Neuronal stem cell (in vitro differentiated cells): Measurements from ENCODE around the gene MAPK8IP2.

ENCODE experiments used
- DNase-seq: peaks from one replicate; pipeline ENCODE4 v3.0.0-alpha.2; 2013; ENCODE audit warnings: low spot score
- H2AFZ ChIP-seq: one replicate; pipeline ENCODE4 v1.6.1; 2013; ENCODE audit warnings: mild to moderate bottlenecking, low read length, inconsistent platforms
- H2AK5ac ChIP-seq: 2 replicates; pipeline ENCODE4 v1.6.1; 2013; ENCODE audit warnings: low read depth, mild to moderate bottlenecking, inconsistent platforms, low read length, moderate library complexity, mixed read lengths
- H2BK120ac ChIP-seq: 2 replicates; pipeline ENCODE4 v1.6.1; 2013; ENCODE audit warnings: low read depth, mild to moderate bottlenecking, inconsistent platforms, low read length, moderate library complexity, mixed read lengths
- H2BK12ac ChIP-seq: one replicate; pipeline ENCODE4 v1.6.1; 2013; ENCODE audit warnings: low read length, inconsistent platforms
- H2BK15ac ChIP-seq: 2 replicates; pipeline ENCODE4 v1.6.1; 2013; ENCODE audit warnings: mild to moderate bottlenecking, low read length, inconsistent platforms, mixed read lengths
- H2BK5ac ChIP-seq: one replicate; pipeline ENCODE4 v1.6.1; 2013; ENCODE audit warnings: inconsistent platforms, mild to moderate bottlenecking, low read length, moderate library complexity
- H3K14ac ChIP-seq: one replicate; pipeline ENCODE4 v1.6.1; 2013; ENCODE audit warnings: low read length, inconsistent platforms
- H3K18ac ChIP-seq: 2 replicates; pipeline ENCODE4 v1.6.1; 2013; ENCODE audit warnings: low read length, inconsistent platforms
- H3K23ac ChIP-seq: 2 replicates; pipeline ENCODE4 v1.6.1; 2013; ENCODE audit warnings: low read depth, mild to moderate bottlenecking, mixed read lengths, low read length, inconsistent platforms; ENCODE audit not compliant: poor library complexity
- H3K27ac ChIP-seq: replicated peaks from 3 replicates; pipeline ENCODE4 v1.5.1; 2013; ENCODE audit warnings: low read length, inconsistent platforms
- H3K27me3 ChIP-seq, 3 experiments: 2 replicates each; pipeline ENCODE4 v1.6.1; 2013; ENCODE audit warnings: low read length in 3 of 3, mild to moderate bottlenecking in 2 of 3, inconsistent platforms in 1 of 3, low read depth in 1 of 3, mixed read lengths in 1 of 3, moderate library complexity in 1 of 3; ENCODE audit not compliant: control insufficient read depth in 3 of 3, insufficient read depth in 3 of 3
- H3K36me3 ChIP-seq, 2 donors: replicated peaks in 1 of 2; 2 replicates each; pipeline ENCODE4 v1.6.1; 2013; ENCODE audit warnings: low read length in 2 of 2; ENCODE audit not compliant: control insufficient read depth in 2 of 2, insufficient read depth in 2 of 2
- H3K4ac ChIP-seq: 2 replicates; pipeline ENCODE4 v1.6.1; 2013; ENCODE audit warnings: inconsistent platforms, mild to moderate bottlenecking, low read length, moderate library complexity
- H3K4me1 ChIP-seq, 2 donors: 1 replicate in 1 of 2; 2 replicates in 1 of 2; pipeline ENCODE4 v1.6.1; 2013; ENCODE audit warnings: low read length in 2 of 2, low read depth in 1 of 2; ENCODE audit not compliant: control insufficient read depth in 2 of 2, insufficient read depth in 1 of 2
- H3K4me2 ChIP-seq: one replicate; pipeline ENCODE4 v1.6.1; 2013; ENCODE audit warnings: mild to moderate bottlenecking, low read length, inconsistent platforms; ENCODE audit not compliant: insufficient read depth, poor library complexity, severe bottlenecking
- H3K4me3 ChIP-seq, 2 donors: 2 replicates each; pipeline ENCODE4 v1.5.1; 2013; ENCODE audit warnings: low read length in 2 of 2, mild to moderate bottlenecking in 2 of 2, inconsistent platforms in 1 of 2, moderate library complexity in 1 of 2
- H3K79me1 ChIP-seq: one replicate; pipeline ENCODE4 v1.6.1; 2013; ENCODE audit warnings: low read depth, mild to moderate bottlenecking, inconsistent platforms, low read length, moderate library complexity
- H3K9ac ChIP-seq: one replicate; pipeline ENCODE4 v1.6.1; 2013; ENCODE audit warnings: mild to moderate bottlenecking, low read depth, low read length, inconsistent platforms; ENCODE audit not compliant: poor library complexity
- H3K9me3 ChIP-seq, 2 donors: replicated peaks in 1 of 2; 2 replicates each; pipeline versions ENCODE3 to v1.6.1; 2013; ENCODE audit warnings: low read length in 2 of 2, mild to moderate bottlenecking in 2 of 2, inconsistent platforms in 1 of 2, low read depth in 1 of 2, mixed read lengths in 1 of 2, moderate library complexity in 1 of 2; ENCODE audit not compliant: control insufficient read depth in 2 of 2, insufficient read depth in 1 of 2
- H4K8ac ChIP-seq: one replicate; pipeline ENCODE4 v1.6.1; 2013; ENCODE audit warnings: low read depth, mild to moderate bottlenecking, inconsistent platforms, low read length, moderate library complexity
- H4K91ac ChIP-seq: one replicate; pipeline ENCODE4 v1.6.1; 2013; ENCODE audit warnings: low read length, low read depth, mild to moderate bottlenecking, inconsistent platforms; ENCODE audit not compliant: poor library complexity
- WGBS, 2 donors: extraction: QIAGEN DNeasy Blood & Tissue Kit; methylation state at CpG; one replicate each; pipeline ENCODE4 v1.1.7; 2013; ENCODE audit warnings: missing lambda C conversion rate in 2 of 2, mixed read lengths in 1 of 2; ENCODE audit not compliant: insufficient read length in 2 of 2, insufficient replicate concordance in 1 of 2; ENCODE audit errors: extremely low coverage in 2 of 2; 5-methylcytosine and 5-hydroxymethylcytosine counted together

Gene MAPK8IP2

GRCh38 chr22:50626850-50627641 is 26.5 kb downstream of the MAPK8IP2 start:
- Histone ChIP-seq H2AFZ (peak overlapping the region; percentile 98), H3K4ac (no peak overlapping the region), H3K36me3 (no peaks in the 10 kb centered on the region), H4K8ac (no peak overlapping the region), H3K4me3 (peak overlapping the region; percentile 85 to 94), H2BK5ac (peak overlapping the region; percentile 62), H3K27ac (no peak overlapping the region), H2BK15ac (peak overlapping the region; percentile 93), H3K79me1 (peaks cover 2% of the 10 kb centered on the region), H4K91ac (no peak overlapping the region), H2BK12ac (no peak overlapping the region), H3K9ac (peak overlapping the region; percentile 92), H3K23ac (peak overlapping the region; percentile 87), H3K4me1 (peaks cover 18 to 20% of the 10 kb centered on the region in 2 donors), H2AK5ac (peak overlapping the region; percentile 88), H3K18ac (peak overlapping the region; percentile 96), H3K4me2 (peak overlapping the region; percentile 99), H3K9me3 (no peaks in the 10 kb centered on the region), H3K27me3 (peaks cover 0 to 6% (median 0%) of the 10 kb centered on the region in 3 experiments), H2BK120ac (no peak overlapping the region), H3K14ac (peak overlapping the region; percentile 94)
- WGBS, 2 donors = no CpG with 5 or more reads among the region's 42 CpGs
- no peak for DNase-seq

GRCh38 chr22:50627642-50628542 is 27.3 kb downstream of the MAPK8IP2 start, which contains the start of gene ARSA:
TSS of gene ARSA (minus strand) at chr22:50628152. CDS start at chr22:50627779, 373 bp downstream.
- no CpG with 5 or more reads among the region's 88 CpGs for WGBS, 2 donors
- DNase-seq = peak; percentile 82
- peaks cover 2% of the 10 kb centered on the region for H3K79me1 ChIP-seq
- peak within 1 kb of the TSS; percentile 98 for H3K18ac ChIP-seq
- peak within 1 kb of the TSS; percentile 70 for H2BK12ac ChIP-seq
- H3K27me3 ChIP-seq = peaks cover 0 to 6% (median 0%) of the 10 kb centered on the region in 3 experiments
- no peak within 1 kb of the TSS for H2BK120ac ChIP-seq
- H4K8ac ChIP-seq = no peak within 1 kb of the TSS
- H2BK5ac ChIP-seq = peak within 1 kb of the TSS; percentile 62
- H3K14ac ChIP-seq = peak within 1 kb of the TSS; percentile 94
- peak within 1 kb of the TSS; percentile 99 for H3K4me2 ChIP-seq
- H4K91ac ChIP-seq = no peak within 1 kb of the TSS
- peak within 1 kb of the TSS; percentile 92 for H2AK5ac ChIP-seq
- peaks cover 11 to 13% of the 10 kb centered on the region in 2 donors for H3K4me1 ChIP-seq
- H3K36me3 ChIP-seq = no peaks in the 10 kb centered on the region
- no peaks in the 10 kb centered on the region for H3K9me3 ChIP-seq
- peak within 1 kb of the TSS; percentile 93 for H3K23ac ChIP-seq
- H2AFZ ChIP-seq = peak within 1 kb of the TSS; percentile 98
- no peak within 1 kb of the TSS for H3K27ac ChIP-seq
- peak within 1 kb of the TSS; percentile 93 for H2BK15ac ChIP-seq
- H3K4me3 ChIP-seq = peak within 1 kb of the TSS; percentile 91 to 94
- H3K4ac ChIP-seq = peak within 1 kb of the TSS; percentile 32
- peak within 1 kb of the TSS; percentile 95 for H3K9ac ChIP-seq

DNA sequence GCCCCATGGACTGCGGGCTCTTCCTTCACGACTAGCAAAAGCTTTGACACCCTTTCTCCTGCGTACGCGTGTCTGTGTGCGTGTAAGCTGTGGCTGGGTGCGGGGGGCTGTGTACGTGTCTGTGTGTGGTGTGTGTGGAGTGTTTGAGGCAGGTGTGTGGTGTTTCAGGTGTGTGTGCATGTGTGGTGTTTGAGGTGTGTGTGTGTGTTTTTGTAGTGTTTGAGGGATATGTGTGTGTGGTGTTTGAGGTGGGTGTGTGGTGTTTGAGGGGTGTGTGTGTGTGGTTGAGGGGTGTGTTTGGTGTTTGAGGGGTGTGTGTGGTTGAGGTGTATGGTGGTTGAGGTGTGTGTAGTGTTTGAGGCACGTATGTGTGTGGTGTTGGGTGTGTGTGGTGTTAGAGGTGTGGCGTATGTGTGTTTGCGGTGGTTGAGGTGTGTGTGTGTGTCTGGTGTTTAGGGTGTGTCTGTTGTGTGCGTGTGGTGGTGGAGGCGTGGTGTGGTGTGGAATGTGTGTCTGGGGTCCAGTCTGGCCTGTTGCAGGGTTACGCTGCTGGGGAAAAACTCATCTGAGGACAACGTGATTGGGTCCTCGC is 28.0 kb downstream of the MAPK8IP2 start:
- H4K91ac ChIP-seq = no peak overlapping the region
- 100% methylated on average over 3 of the region's 16 CpGs; no CpG with 5 or more reads in 1 of the 2 donors for WGBS, 2 donors
- H2BK15ac ChIP-seq = peak overlapping the region; percentile 2
- DNase-seq = no peak
- H3K27me3 ChIP-seq = peaks cover 0 to 6% (median 0%) of the 10 kb centered on the region in 3 experiments
- no peak overlapping the region for H2BK120ac ChIP-seq
- peak overlapping the region; percentile 1 for H3K23ac ChIP-seq
- no peak overlapping the region for H3K4ac ChIP-seq
- H3K9me3 ChIP-seq = no peaks in the 10 kb centered on the region
- H2BK5ac ChIP-seq = no peak overlapping the region
- no peak overlapping the region for H2BK12ac ChIP-seq
- H3K4me3 ChIP-seq = peak overlapping the region; percentile 91 to 94
- no peak overlapping the region for H3K27ac ChIP-seq
- peak overlapping the region; percentile 98 for H2AFZ ChIP-seq
- H3K4me1 ChIP-seq = peaks cover 9 to 13% of the 10 kb centered on the region in 2 donors
- H3K36me3 ChIP-seq = no peaks in the 10 kb centered on the region
- H2AK5ac ChIP-seq = no peak overlapping the region
- H3K4me2 ChIP-seq = peak overlapping the region; percentile 95
- H3K18ac ChIP-seq = peak overlapping the region; percentile 98
- H3K9ac ChIP-seq = peak overlapping the region; percentile 95
- H3K79me1 ChIP-seq = peaks cover 2% of the 10 kb centered on the region
- no peak overlapping the region for H4K8ac ChIP-seq
- H3K14ac ChIP-seq = peak overlapping the region; percentile 85
